Measurements from ENCODE around the gene TRANK1.
"Not testable (repeated sequence)": the region's sequence is repeated elsewhere in the genome, so short reads cannot be mapped to it uniquely, and the experiment has no call there.

Gene TRANK1

GRCh38 chr3:36911990-36912804 lies 32.7 kb downstream of the TRANK1 start:
- DNase-seq: peak; percentile 43

DNA sequence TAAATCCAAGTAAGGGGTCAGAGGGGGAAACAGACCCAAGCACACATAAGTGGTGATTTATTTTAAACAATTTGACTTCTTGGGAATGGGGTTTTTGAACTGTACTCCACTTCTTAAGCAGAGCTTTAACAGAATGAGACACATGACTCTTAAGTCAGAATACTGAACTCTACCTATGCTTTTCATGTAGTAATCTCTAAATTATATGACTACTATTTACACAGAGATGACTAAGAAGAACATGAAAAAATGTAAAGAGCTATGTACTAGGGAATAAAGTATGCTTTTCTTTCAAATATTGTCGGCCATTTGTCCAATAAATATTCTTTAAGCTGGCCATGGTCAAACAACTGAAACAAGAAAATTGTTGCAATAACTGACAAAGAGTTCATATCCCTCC lies 35.2 kb downstream of the TRANK1 start:
- no peak for DNase-seq

- DNase-seq: no peak
Observed at GRCh38 chr3:36909181-36909580, 35.7 kb downstream of the TRANK1 start.

DNA sequence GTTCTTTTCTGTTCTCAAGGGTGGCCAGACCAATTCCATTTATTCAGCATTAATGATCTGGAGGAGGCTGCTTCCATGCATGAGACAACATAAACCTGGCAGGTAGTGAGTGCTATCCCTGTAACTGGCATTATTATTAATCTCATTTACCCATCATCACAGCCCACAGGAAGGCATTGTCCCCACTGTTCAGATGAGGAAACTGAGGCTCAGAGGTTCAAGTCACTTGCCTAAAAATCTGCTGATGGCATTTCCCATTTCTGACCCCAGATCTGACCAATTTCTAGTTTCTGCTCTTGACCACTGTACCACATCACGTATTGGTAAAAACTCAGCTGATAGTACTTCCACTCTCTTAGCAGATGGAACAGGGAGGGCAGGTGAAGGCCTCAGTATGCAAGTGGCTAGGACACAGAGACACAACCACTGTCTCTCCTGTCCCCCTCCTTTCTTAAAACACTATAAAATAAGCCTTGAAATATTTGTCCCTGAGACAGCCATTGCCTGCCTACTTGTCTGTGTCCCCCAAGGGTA lies 36.1 kb downstream of the TRANK1 start:
- no peak for DNase-seq

- DNase-seq: peak; percentile 65
Observed at GRCh38 chr3:36907911-36908646, 36.8 kb downstream of the TRANK1 start.

DNA sequence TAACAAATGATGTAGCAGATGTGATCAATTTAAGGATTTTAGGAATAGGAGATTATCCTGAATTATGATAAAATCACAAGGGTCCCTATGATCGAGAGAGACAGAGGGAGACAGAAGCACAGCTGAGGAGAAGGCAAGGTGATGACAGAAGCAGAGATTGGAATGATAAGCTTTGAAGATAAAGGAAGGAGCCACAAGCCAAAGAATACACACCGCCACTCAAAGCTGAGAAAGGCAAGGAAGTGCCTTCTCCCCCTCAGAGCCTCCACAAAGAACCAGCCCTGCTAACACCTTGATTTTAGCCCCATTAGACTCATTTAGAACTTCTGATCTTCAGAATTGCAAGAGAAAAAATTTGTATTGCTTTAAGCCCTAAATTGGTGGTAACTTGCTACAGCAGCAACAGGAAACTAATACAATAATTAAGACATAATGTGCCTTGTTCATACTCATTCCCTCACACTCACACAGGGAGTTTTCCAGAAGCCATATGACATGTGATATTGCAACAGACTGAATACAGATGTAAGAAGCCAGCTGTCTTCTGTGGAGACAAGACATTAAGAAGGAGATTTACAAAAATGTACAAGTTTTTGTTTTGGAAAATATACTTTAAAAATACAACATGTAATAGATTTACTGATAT lies 38.2 kb downstream of the TRANK1 start:
- DNase-seq: no peak

DNA sequence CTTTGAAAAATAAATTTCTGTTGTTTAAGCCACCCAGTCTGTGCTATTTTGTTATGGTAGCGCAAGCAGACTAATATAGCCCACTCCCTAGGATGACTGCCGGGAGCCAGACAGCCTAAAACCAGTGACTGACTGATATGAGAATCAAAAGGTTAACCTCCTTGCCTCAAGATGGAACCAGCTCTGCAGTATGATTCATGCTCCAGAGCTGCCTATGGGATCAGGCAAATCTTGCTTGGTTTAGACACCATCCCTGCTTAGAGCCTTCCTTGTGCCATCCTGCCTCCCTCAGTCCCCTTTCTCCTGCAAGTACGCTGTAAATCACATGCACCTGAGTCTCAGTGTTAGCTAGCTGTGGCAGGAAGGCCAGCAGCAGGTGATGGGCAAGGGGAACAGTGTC lies 39.3 kb downstream of the TRANK1 start:
- no peak for DNase-seq

GRCh38 chr3:36904641-36905040 lies 40.2 kb downstream of the TRANK1 start:
- DNase-seq: peak; percentile 24

- not testable (repeated sequence) for DNase-seq
Observed at GRCh38 chr3:36904065-36904464, 40.8 kb downstream of the TRANK1 start.

GRCh38 chr3:36903119-36903882 lies 41.6 kb downstream of the TRANK1 start:
- no peak for DNase-seq

- DNase-seq: no peak
Observed at GRCh38 chr3:36901588-36901987, 43.3 kb downstream of the TRANK1 start.

GRCh38 chr3:36900474-36901443 lies 44.1 kb downstream of the TRANK1 start:
- no peak for DNase-seq

- DNase-seq: no peak
Observed at GRCh38 chr3:36895496-36896409, 49.1 kb downstream of the TRANK1 start.

- peak; percentile 20 for DNase-seq
Observed at GRCh38 chr3:36894914-36895313, 49.9 kb downstream of the TRANK1 start.

DNA sequence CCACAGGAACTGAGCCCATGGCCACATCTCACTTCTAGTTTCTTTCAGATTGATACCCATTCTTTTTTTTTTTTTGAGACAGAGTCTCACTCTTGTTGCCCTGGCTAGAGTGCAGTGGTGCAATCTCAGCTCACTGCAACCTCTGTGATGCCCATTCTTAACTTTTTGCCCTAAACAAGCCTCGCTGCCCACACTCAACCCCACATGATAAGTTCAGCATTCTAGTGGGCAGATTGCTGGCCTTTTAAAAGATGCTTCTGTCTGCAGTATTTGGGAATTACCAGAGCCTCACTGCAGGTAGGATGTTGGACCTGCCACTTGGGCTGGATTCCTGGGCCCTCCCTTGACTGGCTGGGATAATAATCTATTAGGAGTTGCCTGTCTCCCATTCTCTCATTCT lies 51.0 kb downstream of the TRANK1 start:
- DNase-seq: no peak

DNA sequence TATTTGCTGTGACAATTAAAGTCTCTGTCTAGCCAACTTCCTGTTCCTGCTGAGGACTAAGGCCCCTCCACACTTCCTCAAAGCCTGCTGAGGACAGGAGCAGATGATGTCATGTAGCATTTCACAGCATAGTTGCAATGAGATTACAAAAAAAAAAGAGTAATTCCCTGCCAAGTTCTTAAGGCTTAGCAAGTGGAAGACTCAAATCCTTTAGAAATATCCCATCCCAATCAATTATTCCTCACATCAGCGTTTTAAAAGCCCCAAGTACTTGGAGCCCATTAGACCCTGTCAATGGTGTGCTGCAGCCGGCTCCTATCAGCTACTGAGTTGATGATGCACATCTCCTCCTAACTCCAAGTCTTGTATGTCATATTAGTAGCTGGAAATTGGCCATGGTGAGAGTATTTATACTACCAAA lies 51.7 kb downstream of the TRANK1 start:
- DNase-seq: peak; percentile 74

- DNase-seq: no peak
Observed at GRCh38 chr3:36892457-36893136, 52.3 kb downstream of the TRANK1 start.

- DNase-seq: peak; percentile 36
Observed at GRCh38 chr3:36891701-36892160, 53.1 kb downstream of the TRANK1 start.

- peak; percentile 15 for DNase-seq
Observed at GRCh38 chr3:36891097-36891496, 53.8 kb downstream of the TRANK1 start.

GRCh38 chr3:36890261-36890660 lies 54.6 kb downstream of the TRANK1 start:
- no peak for DNase-seq

Measured in CD4-positive, alpha-beta T cell treated with Interferon gamma for 1 hour (primary cell).